Right atrium auricular region (tissue), 2 donors: ENCODE data around the gene CLASP1. TPM values are rescaled to one million over a fixed set of nuclear protein-coding genes. Genes with fewer than 3 reads are reported as not detected.
"Not testable (repeated sequence)": the region's sequence is repeated elsewhere in the genome, so short reads cannot be mapped to it uniquely, and the experiment has no call there.

Experiments used
- DNase-seq: peaks from one replicate; pipeline ENCODE4 v3.0.0-alpha.2; 2019; ENCODE audit warnings: low spot score
- H3K27ac ChIP-seq, 2 donors: fragments of 200-600 bp; sonication (generic); 1 replicate in 1 of 2; 2 replicates in 1 of 2; pipeline ENCODE4 v1.5.1; 2016 to 2019
- H3K27me3 ChIP-seq, 2 donors: fragments of 200-600 bp; sonication (generic); one replicate each; pipeline versions ENCODE4 v1.5.1 to v1.6.0; 2017 to 2019
- H3K36me3 ChIP-seq: fragments of 200-600 bp; sonication (generic); one replicate; pipeline ENCODE4 v1.5.1; 2016
- H3K4me1 ChIP-seq, 2 donors: fragments of 200-600 bp; sonication (generic); one replicate each; pipeline versions ENCODE4 v1.5.1 to v1.6.0; 2017 to 2019
- H3K4me3 ChIP-seq, 2 donors: fragments of 200-600 bp; sonication (generic); 1 replicate in 1 of 2; 2 replicates in 1 of 2; pipeline ENCODE4 v1.5.1; 2017 to 2019; ENCODE audit warnings: mild to moderate bottlenecking in 1 of 2, moderate library complexity in 1 of 2
- H3K9me3 ChIP-seq, 2 donors: fragments of 200-600 bp; sonication (generic); one replicate each; pipeline ENCODE4 v1.5.1; 2019
- total RNA-seq, 2 donors: library from RNA; depleted of rRNA; stranded (reverse); fragments of >200 nt; gene quantifications; one replicate each; pipeline ENCODE4 v1.1.0, GENCODE V29; 2016
- TF ChIP-seq, protein P1 (sequence below), 2 donors: fragments of 200-600 bp; sonication (generic); IDR thresholded peaks; one replicate each; pipeline ENCODE4 v1.5.1; 2019; ENCODE audit warnings: antibody characterized with exemption in 2 of 2

CLASP1 gene
- total RNA-seq, 2 donors from 2014 or later = 42.4 to 47.8 TPM

GRCh38 chr2:121346407-121346806 lies 302.9 kb downstream of the CLASP1 start:
- no peaks in the 10 kb centered on the region for H3K9me3 ChIP-seq
- no peaks in the 10 kb centered on the region for H3K4me1 ChIP-seq
- no peak overlapping the region for H3K27ac ChIP-seq

DNA sequence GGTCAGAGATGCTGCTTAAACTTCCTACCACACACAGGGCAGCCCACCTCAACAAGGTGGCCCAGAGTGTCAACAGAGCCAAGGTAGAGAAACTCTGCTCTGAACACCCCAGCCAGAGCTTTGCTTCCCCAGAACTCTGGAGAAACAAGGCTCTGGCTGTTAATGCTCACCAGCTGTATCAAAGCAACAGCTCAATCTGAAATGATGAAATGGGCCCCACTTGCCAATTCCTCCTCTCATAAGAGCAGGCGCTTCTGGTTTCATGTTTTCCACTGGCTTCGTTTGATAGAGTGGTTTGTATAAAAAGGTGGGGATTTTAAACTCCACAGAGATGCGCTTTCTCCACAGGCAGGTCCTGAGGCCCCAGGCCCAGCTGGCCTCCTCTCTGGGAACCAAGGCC lies 303.4 kb downstream of the CLASP1 start:
- no peak for DNase-seq
- H3K4me3 ChIP-seq = no peak overlapping the region
- H3K27me3 ChIP-seq = no peaks in the 10 kb centered on the region
- no peaks in the 10 kb centered on the region for H3K9me3 ChIP-seq
- no peak overlapping the region for H3K27ac ChIP-seq
- no peaks in the 10 kb centered on the region for H3K4me1 ChIP-seq
- peaks cover 69% of the 10 kb centered on the region for H3K36me3 ChIP-seq
- TF ChIP-seq, protein P1, sequence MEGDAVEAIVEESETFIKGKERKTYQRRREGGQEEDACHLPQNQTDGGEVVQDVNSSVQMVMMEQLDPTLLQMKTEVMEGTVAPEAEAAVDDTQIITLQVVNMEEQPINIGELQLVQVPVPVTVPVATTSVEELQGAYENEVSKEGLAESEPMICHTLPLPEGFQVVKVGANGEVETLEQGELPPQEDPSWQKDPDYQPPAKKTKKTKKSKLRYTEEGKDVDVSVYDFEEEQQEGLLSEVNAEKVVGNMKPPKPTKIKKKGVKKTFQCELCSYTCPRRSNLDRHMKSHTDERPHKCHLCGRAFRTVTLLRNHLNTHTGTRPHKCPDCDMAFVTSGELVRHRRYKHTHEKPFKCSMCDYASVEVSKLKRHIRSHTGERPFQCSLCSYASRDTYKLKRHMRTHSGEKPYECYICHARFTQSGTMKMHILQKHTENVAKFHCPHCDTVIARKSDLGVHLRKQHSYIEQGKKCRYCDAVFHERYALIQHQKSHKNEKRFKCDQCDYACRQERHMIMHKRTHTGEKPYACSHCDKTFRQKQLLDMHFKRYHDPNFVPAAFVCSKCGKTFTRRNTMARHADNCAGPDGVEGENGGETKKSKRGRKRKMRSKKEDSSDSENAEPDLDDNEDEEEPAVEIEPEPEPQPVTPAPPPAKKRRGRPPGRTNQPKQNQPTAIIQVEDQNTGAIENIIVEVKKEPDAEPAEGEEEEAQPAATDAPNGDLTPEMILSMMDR (IDR thresholded peaks at IDR 0.05) = no peak

More at GRCh38 chr2:121346407-121346806, 302.9 kb downstream of the CLASP1 start:
- Histone ChIP-seq H3K27me3 (no peaks in the 10 kb centered on the region), H3K36me3 (peaks cover 70% of the 10 kb centered on the region), H3K4me3 (no peak overlapping the region)
- TF ChIP-seq, protein P1 (IDR thresholded peaks at IDR 0.05) = no peak
- no peak for DNase-seq

- H3K4me1 ChIP-seq = no peaks in the 10 kb centered on the region
- no peak overlapping the region for H3K4me3 ChIP-seq
- no peak for DNase-seq
- TF ChIP-seq, protein P1 (IDR thresholded peaks at IDR 0.05) = no peak
- no peak overlapping the region for H3K27ac ChIP-seq
- no peaks in the 10 kb centered on the region for H3K27me3 ChIP-seq
- peaks cover 70% of the 10 kb centered on the region for H3K36me3 ChIP-seq
- H3K9me3 ChIP-seq = no peaks in the 10 kb centered on the region
These were observed 304.2 kb downstream of the CLASP1 start for GRCh38 chr2:121345101-121345500.

DNA sequence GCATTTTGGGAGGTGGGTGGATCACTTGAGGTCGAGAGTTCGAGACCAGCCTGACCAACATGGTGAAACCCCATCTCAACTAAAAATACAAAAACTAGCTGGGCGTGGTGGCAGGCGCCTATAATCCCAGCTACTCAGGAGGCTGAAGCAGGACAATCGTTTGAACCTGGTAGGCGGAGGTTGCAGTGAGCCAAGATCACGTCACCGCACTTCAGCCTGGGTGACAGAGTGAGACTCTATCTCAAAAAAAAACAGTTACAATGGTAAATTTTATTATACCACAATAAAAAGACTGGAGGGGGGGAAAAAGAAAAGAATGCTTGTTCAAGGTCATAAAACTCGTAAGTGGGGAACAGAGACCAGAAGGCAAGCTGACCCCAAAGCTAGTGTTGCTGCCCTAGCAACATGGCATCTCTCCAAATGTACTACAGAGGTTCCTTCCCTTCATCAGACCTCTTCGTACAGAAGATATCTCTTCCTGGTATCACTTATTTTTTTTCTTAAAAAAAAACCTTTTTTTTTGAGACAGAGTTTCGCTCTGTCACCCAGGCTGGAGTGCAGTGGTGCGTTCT lies 305.3 kb downstream of the CLASP1 start:
- H3K27me3 ChIP-seq, H3K4me3 ChIP-seq, H3K27ac ChIP-seq, H3K9me3 ChIP-seq, H3K4me1 ChIP-seq, DNase-seq: not testable (repeated sequence)
- peaks cover 73% of the 10 kb centered on the region for H3K36me3 ChIP-seq

DNA sequence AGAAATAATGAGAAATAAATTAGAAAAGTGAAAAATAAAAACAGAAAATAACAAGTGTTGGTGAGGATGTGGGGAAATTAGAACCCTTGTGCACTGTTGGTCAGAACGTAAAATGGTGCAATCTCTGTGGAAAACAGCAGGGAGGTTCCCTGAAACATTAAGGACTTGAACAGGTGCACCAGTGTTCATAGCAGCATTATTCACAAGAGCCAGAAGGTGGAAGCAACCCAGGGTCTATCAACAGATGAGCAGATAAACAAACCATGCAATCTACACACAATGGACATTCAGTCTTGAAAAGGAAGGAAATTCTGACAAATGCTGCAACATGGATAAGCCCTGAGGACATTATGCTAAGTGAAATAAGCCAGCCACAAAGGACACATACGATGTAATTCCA lies 306.1 kb downstream of the CLASP1 start:
- no peaks in the 10 kb centered on the region for H3K4me1 ChIP-seq
- H3K9me3 ChIP-seq = no peaks in the 10 kb centered on the region
- no peak overlapping the region for H3K4me3 ChIP-seq
- no peak overlapping the region for H3K27ac ChIP-seq
- DNase-seq = no peak
- TF ChIP-seq, protein P1 (IDR thresholded peaks at IDR 0.05) = no peak
- no peaks in the 10 kb centered on the region for H3K27me3 ChIP-seq
- H3K36me3 ChIP-seq = peaks cover 73% of the 10 kb centered on the region

DNA sequence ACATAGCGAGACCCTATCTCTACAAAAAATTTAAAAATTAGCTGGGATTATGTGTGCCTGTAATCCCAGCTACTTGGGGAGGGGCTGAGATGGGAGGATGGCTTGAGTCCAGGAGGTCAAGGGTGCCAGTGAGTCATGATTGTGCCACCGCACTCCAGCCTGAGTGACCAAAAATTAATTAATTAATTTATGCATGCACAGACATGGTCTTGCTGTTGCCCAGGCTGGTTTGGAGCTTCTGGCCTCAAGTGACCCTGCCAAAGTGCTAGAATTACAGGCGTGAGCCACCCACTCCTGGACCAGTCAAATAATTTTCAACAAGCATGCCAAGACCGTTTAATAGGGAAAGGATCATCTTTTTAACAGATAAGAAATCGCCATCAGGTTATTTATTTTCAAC lies 306.5 kb downstream of the CLASP1 start:
- no peak for DNase-seq
- TF ChIP-seq, protein P1 (IDR thresholded peaks at IDR 0.05) = no peak
- Histone ChIP-seq H3K9me3 (no peaks in the 10 kb centered on the region), H3K4me3 (no peak overlapping the region), H3K4me1 (no peaks in the 10 kb centered on the region), H3K27me3 (no peaks in the 10 kb centered on the region), H3K27ac (no peak overlapping the region), H3K36me3 (peaks cover 73% of the 10 kb centered on the region)
